ENCODE results near the gene GDI1.

GRCh38 chrX:154485150-154486051 is 48.4 kb downstream of the GDI1 start:
- TF ChIP-seq MAX (IDR thresholded peaks at IDR 0.05; ENCODE audit: low read depth) (no peak), EZH2phosphoT487 (IDR thresholded peaks at IDR 0.05; ENCODE audit: borderline replicate concordance, low read depth) (no peak), CTCF (IDR thresholded peaks at IDR 0.05) (no peak), JUND (IDR thresholded peaks at IDR 0.05) (no peak)
